Liver (tissue), 9 donors: ENCODE measurements around the gene THAP7. TPM values are rescaled to one million over a fixed set of nuclear protein-coding genes. Genes with fewer than 3 reads are reported as not detected.

Experiments used
- DNase-seq: peaks from one replicate; pipeline ENCODE4 v3.0.0-alpha.2; 2017; ENCODE audit warnings: low spot score
- H3K27ac ChIP-seq, 2 donors: one replicate each; pipeline ENCODE4 v1.7.0; 2013; ENCODE audit warnings: inconsistent platforms in 2 of 2, low read length in 2 of 2, control low read depth in 1 of 2, low read depth in 1 of 2, mild to moderate bottlenecking in 1 of 2
- H3K27me3 ChIP-seq, 4 donors: one replicate each; pipeline versions ENCODE4 v1.6.1 to v1.7.0; 2013; ENCODE audit warnings: low read length in 3 of 4, inconsistent platforms in 1 of 4, mild to moderate bottlenecking in 1 of 4, moderate library complexity in 1 of 4; ENCODE audit not compliant: control insufficient read depth in 4 of 4, insufficient read depth in 4 of 4
- H3K36me3 ChIP-seq, 4 donors: one replicate each; pipeline versions ENCODE4 v1.6.1 to v1.7.0; 2013; ENCODE audit warnings: low read length in 3 of 4, mild to moderate bottlenecking in 3 of 4, low read depth in 1 of 4, moderate library complexity in 1 of 4; ENCODE audit not compliant: control insufficient read depth in 4 of 4, insufficient read depth in 3 of 4
- H3K4me1 ChIP-seq, 4 donors: one replicate each; pipeline versions ENCODE4 v1.6.1 to v1.7.0; 2013; ENCODE audit warnings: low read length in 3 of 4, mild to moderate bottlenecking in 3 of 4, moderate library complexity in 1 of 4; ENCODE audit not compliant: control insufficient read depth in 4 of 4, insufficient read depth in 4 of 4
- H3K4me3 ChIP-seq, 3 donors: one replicate each; pipeline versions ENCODE4 v1.6.1 to v1.7.0; 2013; ENCODE audit warnings: low read length in 3 of 3, control low read depth in 1 of 3, low read depth in 1 of 3, mild to moderate bottlenecking in 1 of 3
- H3K9ac ChIP-seq, 2 donors: one replicate each; pipeline ENCODE4 v1.7.0; 2013; ENCODE audit warnings: low read length in 2 of 2, mild to moderate bottlenecking in 2 of 2, moderate library complexity in 2 of 2, control low read depth in 1 of 2, low read depth in 1 of 2
- H3K9me3 ChIP-seq, 4 donors: one replicate each; pipeline versions ENCODE4 v1.6.1 to v1.7.0; 2013; ENCODE audit warnings: low read length in 3 of 4; ENCODE audit not compliant: control insufficient read depth in 4 of 4
- ATF3 ChIP-seq: IDR thresholded peaks from 2 replicates; pipeline ENCODE4 v1.6.1; 2016; ENCODE audit warnings: antibody characterized with exemption
- CTCF ChIP-seq: fragments of 150-350 bp; IDR thresholded peaks from 2 replicates; pipeline ENCODE4 v1.5.1; 2017; ENCODE audit warnings: improper control_type of control experiment, low read depth, low read length; ENCODE audit not compliant: missing input control
- EGR1 ChIP-seq, 2 donors: IDR thresholded peaks; 2 replicates each; pipeline ENCODE4 v1.6.1; 2016 to 2018; ENCODE audit warnings: antibody characterized with exemption in 2 of 2, low read depth in 2 of 2
- FOXA1 ChIP-seq: IDR thresholded peaks from 2 replicates; pipeline ENCODE4 v1.6.1; 2016; ENCODE audit warnings: antibody characterized with exemption
- FOXA2 ChIP-seq: IDR thresholded peaks from 2 replicates; pipeline ENCODE4 v1.6.1; 2016; ENCODE audit warnings: antibody characterized with exemption
- GABPA ChIP-seq, 2 donors: IDR thresholded peaks in 1 of 2; conservative IDR thresholded peaks in 1 of 2; 2 replicates each; pipeline ENCODE4 v1.6.1; 2016; ENCODE audit warnings: antibody characterized with exemption in 2 of 2, mild to moderate bottlenecking in 1 of 2, moderate library complexity in 1 of 2
- HNF4A ChIP-seq, 2 donors: conservative IDR thresholded peaks; 2 replicates each; pipeline ENCODE4 v1.6.1; 2016; ENCODE audit warnings: antibody characterized with exemption in 2 of 2, mild to moderate bottlenecking in 2 of 2
- HNF4G ChIP-seq: IDR thresholded peaks from 2 replicates; pipeline ENCODE4 v1.6.1; 2016; ENCODE audit warnings: antibody characterized with exemption
- MAX ChIP-seq: IDR thresholded peaks from 2 replicates; pipeline ENCODE4 v1.6.1; 2016; ENCODE audit warnings: antibody characterized with exemption
- NR2F2 ChIP-seq: IDR thresholded peaks from 2 replicates; pipeline ENCODE4 v1.6.1; 2016; ENCODE audit warnings: antibody characterized with exemption
- RXRA ChIP-seq, 2 donors: IDR thresholded peaks; 2 replicates each; pipeline ENCODE4 v1.6.1; 2017 to 2018; ENCODE audit warnings: antibody characterized with exemption in 2 of 2, mild to moderate bottlenecking in 1 of 2
- SP1 ChIP-seq: IDR thresholded peaks from 2 replicates; pipeline ENCODE4 v1.6.1; 2018; ENCODE audit warnings: antibody characterized with exemption, mild to moderate bottlenecking
- TAF1 ChIP-seq: conservative IDR thresholded peaks from 2 replicates; pipeline ENCODE4 v1.6.1; 2016; ENCODE audit warnings: antibody characterized with exemption, mild to moderate bottlenecking
- YY1 ChIP-seq: IDR thresholded peaks from 2 replicates; pipeline ENCODE4 v1.6.1; 2016; ENCODE audit warnings: antibody characterized with exemption, mild to moderate bottlenecking
- ZBTB33 ChIP-seq: IDR thresholded peaks from 2 replicates; pipeline ENCODE4 v1.6.1; 2016; ENCODE audit warnings: antibody characterized with exemption
- WGBS: extraction: QIAGEN DNeasy Blood & Tissue Kit; methylation state at CpG from one replicate; pipeline ENCODE4 v1.1.7; 2013; 5-methylcytosine and 5-hydroxymethylcytosine counted together
- polyA plus RNA-seq, 2 donors: library from polyadenylated mRNA; stranded (reverse) in 1 of 2; unstranded in 1 of 2; fragments of 200-250 nt in 1 of 2; fragments of >200 nt in 1 of 2; fragmentation: Nextera tagmentation in 1 of 2; extraction: Ambion mirVana in 1 of 2; gene quantifications; one replicate each; pipeline versions ENCODE4 v1.2.1 to v1.2.3, GENCODE V29; 2013 to 2015
- total RNA-seq, 2 donors: library from RNA; depleted of rRNA; stranded (reverse); fragments of >200 nt; gene quantifications; one replicate each; pipeline ENCODE4 v1.2.3, GENCODE V29; 2014
- donor health status: healthy.
- donor health status: healthy.
- donor health status: healthy.
- donor health status: healthy.
- donor health status: healthy.

THAP7 gene
- total and polyA plus RNA-seq, 4 donors: 10.4 to 21.9 (median 19.4) TPM

GRCh38 chr22:20964090-20964798 lies 37.7 kb downstream of the THAP7 start:
- H3K9me3 ChIP-seq: no peaks in the 10 kb centered on the region
- no peak overlapping the region for H3K9ac ChIP-seq
- H3K4me3 ChIP-seq: peak overlapping the region in 1 of 3 donors; percentile 46

GRCh38 chr22:20963201-20964052 lies 38.5 kb downstream of the THAP7 start:
- H3K27ac ChIP-seq: no peak overlapping the region
- WGBS: 86% methylated on average over 7 of the region's 7 CpGs
- H3K4me3 ChIP-seq: no peak overlapping the region
- H3K9ac ChIP-seq: no peak overlapping the region
- no peak for DNase-seq
- no peaks in the 10 kb centered on the region for H3K9me3 ChIP-seq
- H3K4me1 ChIP-seq: peaks cover 3 to 9% (median 6%) of the 10 kb centered on the region in 4 donors
- no peaks in the 10 kb centered on the region for H3K27me3 ChIP-seq
- no peaks in the 10 kb centered on the region for H3K36me3 ChIP-seq
- TF ChIP-seq YY1 (no peak), EGR1 (IDR thresholded peaks at IDR 0.05; ENCODE audit: low read depth in 2 of 2) (no peak), ZBTB33 (no peak), RXRA (IDR thresholded peaks at IDR 0.05) (no peak), GABPA (IDR thresholded peaks at IDR 0.05 in 1 of 2, conservative IDR thresholded peaks at IDR 0.05 in 1 of 2) (no peak), TAF1 (no peak), HNF4G (no peak), CTCF (no peak), ATF3 (no peak), SP1 (no peak), FOXA1 (no peak)

More at GRCh38 chr22:20964090-20964798, 37.7 kb downstream of the THAP7 start:
- Histone ChIP-seq H3K36me3 (no peaks in the 10 kb centered on the region), H3K27ac (no peak overlapping the region), H3K27me3 (no peaks in the 10 kb centered on the region), H3K4me1 (peaks cover 3 to 13% (median 6%) of the 10 kb centered on the region in 4 donors)
- no peak for DNase-seq
- TF ChIP-seq NR2F2 (no peak), YY1 (no peak), FOXA2 (no peak), ZBTB33 (no peak), RXRA (IDR thresholded peaks at IDR 0.05) (no peak), GABPA (IDR thresholded peaks at IDR 0.05 in 1 of 2, conservative IDR thresholded peaks at IDR 0.05 in 1 of 2) (no peak), FOXA1 (no peak), MAX (no peak), SP1 (no peak), ATF3 (no peak), HNF4G (no peak), HNF4A (conservative IDR thresholded peaks at IDR 0.05) (no peak)
- WGBS: 79% methylated on average over 6 of the region's 6 CpGs
